Fibroblast of lung (primary cell): ENCODE measurements around the gene PTTG1IP2. TPM values are rescaled to one million over a fixed set of nuclear protein-coding genes. Genes with fewer than 3 reads are reported as not detected.
A peak's percentile ranks its signal among the peaks of the same experiment; 100 is the strongest.

Source experiments
- DNase-seq, 2 donors: peaks; one replicate each; pipeline versions ENCODE4 v3.0.0 to v3.0.0-alpha.2; 2010; ENCODE audit warnings: low read depth in 2 of 2
- H2AFZ ChIP-seq: 2 replicates; pipeline ENCODE4 v1.5.1; 2012; ENCODE audit warnings: low read length, control low read depth, inconsistent platforms
- H3K27ac ChIP-seq: 2 replicates; pipeline ENCODE4 v1.5.1; 2011; ENCODE audit warnings: low read length, control low read depth; ENCODE audit not compliant: insufficient read depth
- H3K27me3 ChIP-seq: 2 replicates; pipeline ENCODE4 v1.5.1; 2011; ENCODE audit warnings: mild to moderate bottlenecking, low read length; ENCODE audit not compliant: control insufficient read depth, insufficient read depth
- H3K36me3 ChIP-seq: 2 replicates; pipeline ENCODE4 v1.5.1; 2011; ENCODE audit warnings: low read length; ENCODE audit not compliant: control insufficient read depth, insufficient read depth
- H3K4me1 ChIP-seq: 2 replicates; pipeline ENCODE4 v1.5.1; 2011; ENCODE audit warnings: low read length; ENCODE audit not compliant: control insufficient read depth, insufficient read depth; ENCODE audit errors: extremely low read depth
- H3K4me2 ChIP-seq: 2 replicates; pipeline ENCODE4 v1.5.1; 2011; ENCODE audit warnings: low read length, control low read depth; ENCODE audit not compliant: insufficient read depth; ENCODE audit errors: extremely low read depth
- H3K4me3 ChIP-seq, 4 experiments: fragments of 200-600 bp in 1 of 4; sonication (generic) in 1 of 4; replicated peaks in 1 of 4; 2 replicates each; pipeline ENCODE4 v1.5.1; 2011 to 2016; ENCODE audit warnings: low read length in 4 of 4, low read depth in 3 of 4, mild to moderate bottlenecking in 3 of 4, control low read depth in 2 of 4, inconsistent platforms in 1 of 4, mixed read lengths in 1 of 4; ENCODE audit not compliant: insufficient read depth in 1 of 4; ENCODE audit errors: control extremely low read depth in 1 of 4
- H3K79me2 ChIP-seq: 2 replicates; pipeline ENCODE4 v1.5.1; 2012; ENCODE audit warnings: mild to moderate bottlenecking, low read length, inconsistent platforms; ENCODE audit not compliant: control insufficient read depth, insufficient read depth
- H3K9ac ChIP-seq: 2 replicates; pipeline ENCODE4 v1.5.1; 2011; ENCODE audit warnings: mild to moderate bottlenecking, low read length, control low read depth; ENCODE audit not compliant: insufficient read depth
- H3K9me3 ChIP-seq: 2 replicates; pipeline ENCODE4 v1.5.1; 2012; ENCODE audit warnings: low read depth, low read length; ENCODE audit not compliant: control insufficient read depth, insufficient read depth
- H4K20me1 ChIP-seq: 2 replicates; pipeline ENCODE4 v1.5.1; 2011; ENCODE audit warnings: low read length; ENCODE audit not compliant: control insufficient read depth, insufficient read depth; ENCODE audit errors: extremely low read depth
- CTCF ChIP-seq, 2 donors: IDR thresholded peaks in 1 of 2; conservative IDR thresholded peaks in 1 of 2; 1 replicate in 1 of 2; 2 replicates in 1 of 2; pipeline ENCODE4 v1.5.1; 2011 to 2012; ENCODE audit warnings: low read length in 2 of 2, control low read depth in 1 of 2, inconsistent platforms in 1 of 2, low read depth in 1 of 2, mild to moderate bottlenecking in 1 of 2
- EZH2 ChIP-seq: IDR thresholded peaks from 2 replicates; pipeline ENCODE4 v1.5.1; 2012; ENCODE audit warnings: low read length, control low read depth, mild to moderate bottlenecking; ENCODE audit errors: missing control alignments
- polyA plus RNA-seq, 2 donors: library from polyadenylated mRNA; depleted of rRNA in 1 of 2; stranded (reverse) in 1 of 2; unstranded in 1 of 2; fragments of >200 nt; gene quantifications; 2 replicates each; pipeline ENCODE4 v1.2.1, GENCODE V29; 2011 to 2012; ENCODE audit warnings: missing spikeins in 1 of 2
- total RNA-seq: library from RNA; depleted of rRNA; stranded (reverse); fragments of >200 nt; gene quantifications from 2 replicates; pipeline ENCODE4 v1.2.1, GENCODE V29; 2014

Gene PTTG1IP2
- total and polyA plus RNA-seq, 2 donors (not counting 1 experiment from before 2014, with no cell fraction given): not detected

GRCh38 chr7:90520484-90520883 lies 51.0 kb downstream of the PTTG1IP2 start:
- H3K27ac ChIP-seq: no peak overlapping the region
- H3K9ac ChIP-seq: no peak overlapping the region
- H3K36me3 ChIP-seq: no peaks in the 10 kb centered on the region
- no peaks in the 10 kb centered on the region for H3K4me1 ChIP-seq
- H3K79me2 ChIP-seq: no peaks in the 10 kb centered on the region
- H4K20me1 ChIP-seq: no peaks in the 10 kb centered on the region
- peak; percentile 11 to 23 for DNase-seq
- H3K4me2 ChIP-seq: no peak overlapping the region
- no peak overlapping the region for H2AFZ ChIP-seq
- no peaks in the 10 kb centered on the region for H3K27me3 ChIP-seq
- no peaks in the 10 kb centered on the region for H3K9me3 ChIP-seq
- H3K4me3 ChIP-seq: no peak overlapping the region
- TF ChIP-seq EZH2: no peak
- peak; percentile 22 to 39 for TF ChIP-seq CTCF (conservative IDR thresholded peaks at IDR 0.05 in 1 of 2, IDR thresholded peaks at IDR 0.05 in 1 of 2; ENCODE audit: low read depth in 1 of 2, low read length in 2 of 2)

- TF ChIP-seq CTCF (conservative IDR thresholded peaks at IDR 0.05 in 1 of 2, IDR thresholded peaks at IDR 0.05 in 1 of 2; ENCODE audit: low read depth in 1 of 2, low read length in 2 of 2) (no peak), EZH2 (no peak)
- Histone ChIP-seq H3K27me3 (no peaks in the 10 kb centered on the region), H3K9me3 (no peaks in the 10 kb centered on the region), H2AFZ (no peak overlapping the region), H3K79me2 (no peaks in the 10 kb centered on the region), H3K27ac (no peak overlapping the region), H3K4me3 (no peak overlapping the region), H3K9ac (no peak overlapping the region), H3K4me1 (no peaks in the 10 kb centered on the region), H3K4me2 (no peak overlapping the region), H4K20me1 (no peaks in the 10 kb centered on the region), H3K36me3 (no peaks in the 10 kb centered on the region)
- peak; percentile 44 to 67 for DNase-seq
These were observed 60.8 kb downstream of the PTTG1IP2 start for GRCh38 chr7:90530263-90530662.

- TF ChIP-seq CTCF (conservative IDR thresholded peaks at IDR 0.05 in 1 of 2, IDR thresholded peaks at IDR 0.05 in 1 of 2; ENCODE audit: low read depth in 1 of 2, low read length in 2 of 2) (no peak), EZH2 (no peak)
- H3K9ac ChIP-seq: no peak overlapping the region
- H3K36me3 ChIP-seq: no peaks in the 10 kb centered on the region
- H4K20me1 ChIP-seq: no peaks in the 10 kb centered on the region
- H3K27me3 ChIP-seq: no peaks in the 10 kb centered on the region
- no peaks in the 10 kb centered on the region for H3K9me3 ChIP-seq
- H3K4me2 ChIP-seq: no peak overlapping the region
- no peaks in the 10 kb centered on the region for H3K4me1 ChIP-seq
- DNase-seq: no peak
- H3K79me2 ChIP-seq: no peaks in the 10 kb centered on the region
- no peak overlapping the region for H3K4me3 ChIP-seq
- H3K27ac ChIP-seq: no peak overlapping the region
- H2AFZ ChIP-seq: no peak overlapping the region
These were observed 62.9 kb downstream of the PTTG1IP2 start for GRCh38 chr7:90532231-90532929.
